H9 (cell line): ENCODE measurements around the gene PPM1H. TPM values are rescaled to one million over a fixed set of nuclear protein-coding genes. Genes with fewer than 3 reads are reported as not detected.

Experiments used
- DNase-seq: peaks from one replicate; pipeline ENCODE4 v3.0.0-alpha.2; 2017
- H2AFZ ChIP-seq: one replicate; pipeline ENCODE4 v1.6.1; 2013; ENCODE audit warnings: mild to moderate bottlenecking, low read length, control low read depth, moderate library complexity
- H2AK5ac ChIP-seq: 2 replicates; pipeline ENCODE4 v1.6.1; 2013; ENCODE audit warnings: low read length, control low read depth, mixed read lengths; ENCODE audit not compliant: insufficient read length
- H2BK120ac ChIP-seq: one replicate; pipeline ENCODE4 v1.6.1; 2013; ENCODE audit warnings: low read depth, mild to moderate bottlenecking, low read length, control low read depth, inconsistent platforms; ENCODE audit not compliant: poor library complexity, severe bottlenecking
- H2BK12ac ChIP-seq: 2 replicates; pipeline ENCODE4 v1.6.1; 2013; ENCODE audit warnings: low read length, control low read depth, mixed read lengths, low read depth; ENCODE audit not compliant: insufficient read length
- H2BK15ac ChIP-seq: 2 replicates; pipeline ENCODE4 v1.6.1; 2013; ENCODE audit warnings: low read depth, low read length, control low read depth
- H2BK20ac ChIP-seq: one replicate; pipeline ENCODE4 v1.6.1; 2013; ENCODE audit warnings: low read depth, mild to moderate bottlenecking, low read length, control low read depth, inconsistent platforms; ENCODE audit not compliant: poor library complexity, severe bottlenecking
- H2BK5ac ChIP-seq: 2 replicates; pipeline ENCODE4 v1.6.1; 2013; ENCODE audit warnings: low read length, control low read depth, mixed read lengths; ENCODE audit not compliant: insufficient read length
- H3K14ac ChIP-seq: 2 replicates; pipeline ENCODE4 v1.6.1; 2013; ENCODE audit warnings: low read length, control low read depth; ENCODE audit not compliant: insufficient read depth
- H3K18ac ChIP-seq: 2 replicates; pipeline ENCODE4 v1.6.1; 2013; ENCODE audit warnings: low read depth, mild to moderate bottlenecking, mixed read lengths, low read length, control low read depth; ENCODE audit not compliant: insufficient read length
- H3K23ac ChIP-seq: 2 replicates; pipeline ENCODE4 v1.6.1; 2013; ENCODE audit warnings: low read length, control low read depth, mixed read lengths, low read depth; ENCODE audit not compliant: insufficient read length
- H3K23me2 ChIP-seq: 2 replicates; pipeline ENCODE4 v1.6.1; 2013; ENCODE audit warnings: low read depth, mild to moderate bottlenecking, mixed read lengths, low read length, control low read depth; ENCODE audit not compliant: insufficient read length, poor library complexity, severe bottlenecking
- H3K27ac ChIP-seq: 2 replicates; pipeline ENCODE4 v1.5.1; 2013; ENCODE audit warnings: low read length, control low read depth, mixed read lengths, low read depth; ENCODE audit not compliant: insufficient read length
- H3K27me3 ChIP-seq: 2 replicates; pipeline ENCODE4 v1.6.1; 2013; ENCODE audit warnings: low read length, control low read depth, inconsistent platforms; ENCODE audit not compliant: insufficient read depth
- H3K4ac ChIP-seq: 2 replicates; pipeline ENCODE4 v1.6.1; 2013; ENCODE audit warnings: low read depth, mild to moderate bottlenecking, control low read depth, inconsistent platforms, low read length, moderate library complexity
- H3K4me1 ChIP-seq: 2 replicates; pipeline ENCODE4 v1.6.1; 2013; ENCODE audit warnings: low read length, control low read depth, inconsistent platforms; ENCODE audit not compliant: insufficient read depth
- H3K4me2 ChIP-seq: 2 replicates; pipeline ENCODE4 v1.6.1; 2013; ENCODE audit warnings: low read length, control low read depth, mixed read lengths; ENCODE audit not compliant: insufficient read length, insufficient read depth
- H3K56ac ChIP-seq: 2 replicates; pipeline ENCODE4 v1.6.1; 2013; ENCODE audit warnings: low read depth, mild to moderate bottlenecking, mixed read lengths, low read length, control low read depth; ENCODE audit not compliant: insufficient read length
- H3K79me1 ChIP-seq: 2 replicates; pipeline ENCODE4 v1.6.1; 2013; ENCODE audit warnings: low read depth, mild to moderate bottlenecking, moderate library complexity, low read length, control low read depth, inconsistent platforms; ENCODE audit not compliant: insufficient read depth, poor library complexity, severe bottlenecking
- H3K79me2 ChIP-seq: 2 replicates; pipeline ENCODE4 v1.6.1; 2013; ENCODE audit warnings: low read length, control low read depth, inconsistent platforms; ENCODE audit not compliant: insufficient read depth
- H3K9ac ChIP-seq: 2 replicates; pipeline ENCODE4 v1.6.1; 2013; ENCODE audit warnings: low read length, control low read depth, mixed read lengths; ENCODE audit not compliant: insufficient read length; ENCODE audit errors: extremely low read depth
- H3K9me3 ChIP-seq: one replicate; pipeline ENCODE4 v1.6.1; 2013; ENCODE audit warnings: low read depth, low read length, inconsistent platforms; ENCODE audit not compliant: control insufficient read depth
- H3T11ph ChIP-seq: one replicate; pipeline ENCODE4 v1.6.1; 2013; ENCODE audit warnings: mild to moderate bottlenecking, low read length, control low read depth, inconsistent platforms
- H4K20me1 ChIP-seq: one replicate; pipeline ENCODE4 v1.6.1; 2013; ENCODE audit not compliant: control insufficient read depth, insufficient read length, insufficient read depth
- H4K5ac ChIP-seq: 2 replicates; pipeline ENCODE4 v1.6.1; 2013; ENCODE audit warnings: low read depth, mild to moderate bottlenecking, mixed read lengths, low read length, control low read depth; ENCODE audit not compliant: insufficient read length
- H4K8ac ChIP-seq: replicated peaks from 2 replicates; pipeline ENCODE4 v1.6.1; 2013; ENCODE audit warnings: low read length, control low read depth, mixed read lengths, low read depth; ENCODE audit not compliant: insufficient read length
- H4K91ac ChIP-seq: 2 replicates; pipeline ENCODE4 v1.6.1; 2013; ENCODE audit warnings: low read depth, mild to moderate bottlenecking, moderate library complexity, mixed read lengths, low read length, control low read depth; ENCODE audit not compliant: insufficient read length
- H3K27ac Mint-ChIP-seq, 3 experiments: 2 replicates in 2 of 3; 3 replicates in 1 of 3; pipeline ENCODE4 v1.8.0; 2020 to 2021; ENCODE audit warnings: mixed read lengths in 3 of 3, mild to moderate bottlenecking in 1 of 3, moderate library complexity in 1 of 3
- H3K27me3 Mint-ChIP-seq: 2 replicates; pipeline ENCODE4 v1.8.0; 2021; ENCODE audit warnings: low read depth, mild to moderate bottlenecking, moderate library complexity, mixed read lengths
- H3K36me3 Mint-ChIP-seq, 3 experiments: 2 replicates in 2 of 3; 3 replicates in 1 of 3; pipeline ENCODE4 v1.8.0; 2020 to 2021; ENCODE audit warnings: low read depth in 3 of 3, mixed read lengths in 3 of 3; ENCODE audit not compliant: insufficient read depth in 1 of 3
- H3K4me1 Mint-ChIP-seq, 2 experiments: 2 replicates each; pipeline ENCODE4 v1.8.0; 2020; ENCODE audit warnings: mixed read lengths in 2 of 2
- H3K4me3 Mint-ChIP-seq, 2 experiments: 2 replicates in 1 of 2; 3 replicates in 1 of 2; pipeline ENCODE4 v1.8.0; 2020 to 2021; ENCODE audit warnings: mild to moderate bottlenecking in 2 of 2, mixed read lengths in 2 of 2, moderate library complexity in 1 of 2
- H3K9me3 Mint-ChIP-seq, 2 experiments: 2 replicates in 1 of 2; 3 replicates in 1 of 2; pipeline ENCODE4 v1.8.0; 2020; ENCODE audit warnings: mild to moderate bottlenecking in 2 of 2, mixed read lengths in 2 of 2, moderate library complexity in 1 of 2
- CTCF ChIP-seq: fragments of 200-600 bp; sonication (generic); conservative IDR thresholded peaks from 3 replicates; pipeline ENCODE4 v1.8.0; 2021; ENCODE audit warnings: antibody characterized with exemption, mild to moderate bottlenecking
- WGBS: extraction: QIAGEN DNeasy Blood & Tissue Kit; methylation state at CpG from one replicate; pipeline ENCODE4 v1.1.7; 2013; ENCODE audit warnings: missing lambda C conversion rate, low lambda C conversion rate, mixed read lengths; ENCODE audit not compliant: insufficient read length; ENCODE audit errors: extremely low coverage; 5-methylcytosine and 5-hydroxymethylcytosine counted together
- total RNA-seq: library from RNA; stranded (reverse); gene quantifications from 2 replicates; pipeline ENCODE4 v1.2.1, GENCODE V29; 2021

PPM1H gene
- total RNA-seq, 1 experiment from 2014 or later = 22.1 TPM

GRCh38 chr12:62629413-62629812 lies 305.5 kb downstream of the PPM1H start:
- Histone ChIP-seq H3T11ph (no peak overlapping the region), H4K5ac (no peak overlapping the region), H2AK5ac (no peak overlapping the region), H3K79me1 (no peaks in the 10 kb centered on the region), H3K4ac (no peak overlapping the region), H2BK15ac (no peak overlapping the region), H2BK20ac (no peak overlapping the region), H4K91ac (no peak overlapping the region), H2BK12ac (no peak overlapping the region), H3K4me1 (peaks cover 6% of the 10 kb centered on the region; the same call in 1 of the 2 replicates), H3K23me2 (peaks cover 5% of the 10 kb centered on the region), H3K79me2 (no peaks in the 10 kb centered on the region), H3K23ac (no peak overlapping the region), H2BK5ac (no peak overlapping the region), H3K18ac (no peak overlapping the region), H3K9me3 (no peaks in the 10 kb centered on the region), H3K9ac (no peak overlapping the region), H3K27ac (no peak overlapping the region), H3K14ac (no peak overlapping the region), H3K27me3 (peaks cover 4% of the 10 kb centered on the region; the same call in 1 of the 2 replicates), H3K56ac (no peak overlapping the region), H3K4me2 (no peak overlapping the region), H4K20me1 (no peaks in the 10 kb centered on the region), H2BK120ac (no peak overlapping the region), H4K8ac (no peak overlapping the region), H2AFZ (no peak overlapping the region)
- Mint-ChIP-seq H3K4me3 (peak overlapping the region; percentile 13 to 36; a peak in 3 of 5 replicates), H3K36me3 (peaks cover 0 to 4% (median 0%) of the 10 kb centered on the region in 3 experiments; a peak in 1 of 7 replicates), H3K27ac (peak overlapping the region in 1 of 3 experiments; percentile 9; a peak in 1 of 7 replicates), H3K9me3 (peaks cover 0 to 3% of the 10 kb centered on the region in 2 experiments; a peak in 1 of 5 replicates), H3K27me3 (peaks cover 82% of the 10 kb centered on the region), H3K4me1 (peaks cover 59 to 60% of the 10 kb centered on the region in 2 experiments)
- DNase-seq = peak; percentile 67
- no CpG with 5 or more reads among the region's 4 CpGs for WGBS
- no peak for TF ChIP-seq CTCF
